ENCODE results near the gene NEMF.
A peak's percentile ranks its signal among the peaks of the same experiment; 100 is the strongest.
"Not testable (repeated sequence)": the region's sequence is repeated elsewhere in the genome, so short reads cannot be mapped to it uniquely, and the experiment has no call there.

The NEMF gene

DNA sequence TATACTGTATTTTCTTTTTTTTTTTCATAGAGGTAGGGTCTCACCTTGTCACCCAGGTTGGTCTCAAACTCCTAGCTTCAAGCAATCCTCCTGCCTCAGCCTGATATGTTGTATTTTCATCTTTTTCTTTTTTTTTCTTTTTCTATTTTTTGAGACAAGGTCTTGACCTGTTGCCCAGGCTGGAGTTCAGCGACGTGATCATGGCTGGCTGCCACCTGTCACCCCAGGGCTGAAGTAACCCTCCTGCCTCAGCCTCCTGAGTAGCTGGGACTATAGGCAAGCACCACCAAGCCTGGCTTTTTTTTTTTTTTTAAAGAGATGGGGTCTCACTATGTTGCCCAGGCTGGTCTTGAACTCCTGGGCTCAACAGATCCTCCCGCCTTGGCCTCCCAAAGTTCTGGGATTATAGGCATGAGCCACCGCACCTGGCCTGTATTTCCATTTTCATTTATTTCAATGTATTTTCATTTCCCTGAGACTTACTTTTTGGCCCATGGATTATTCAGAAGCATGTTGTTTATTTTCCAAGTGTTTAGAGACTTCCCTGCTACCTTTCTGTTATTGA lies 24.1 kb upstream of the NEMF start:
- no peak for DNase-seq (ENCODE audit: low spot score)

DNA sequence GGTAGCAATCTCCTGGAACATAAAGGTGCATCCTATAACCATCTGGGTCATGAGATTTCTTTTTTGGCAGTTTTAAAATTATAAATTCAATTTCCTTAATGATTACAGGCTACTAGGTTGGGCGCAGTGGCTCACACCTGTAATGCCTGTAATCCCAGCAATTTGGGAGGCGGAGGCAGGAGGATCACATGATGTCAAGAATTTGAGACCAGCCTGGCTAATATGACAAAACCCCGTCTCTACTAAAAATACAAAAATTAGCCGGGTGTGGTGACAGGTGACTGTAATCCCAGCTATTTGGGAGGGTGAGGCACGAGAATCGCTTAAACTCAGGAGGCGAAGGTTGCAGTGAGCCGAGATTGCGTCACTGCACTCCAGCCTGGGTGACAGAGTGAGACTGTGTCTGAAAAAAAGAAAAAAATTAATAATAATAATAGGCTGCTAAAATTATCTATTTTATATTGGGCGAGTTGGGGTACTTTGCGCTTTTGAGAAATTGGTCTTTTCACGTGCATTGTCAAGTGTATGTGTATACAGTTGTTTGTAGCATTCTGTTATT lies 23.1 kb upstream of the NEMF start:
- DNase-seq (ENCODE audit: low spot score) = no peak

DNA sequence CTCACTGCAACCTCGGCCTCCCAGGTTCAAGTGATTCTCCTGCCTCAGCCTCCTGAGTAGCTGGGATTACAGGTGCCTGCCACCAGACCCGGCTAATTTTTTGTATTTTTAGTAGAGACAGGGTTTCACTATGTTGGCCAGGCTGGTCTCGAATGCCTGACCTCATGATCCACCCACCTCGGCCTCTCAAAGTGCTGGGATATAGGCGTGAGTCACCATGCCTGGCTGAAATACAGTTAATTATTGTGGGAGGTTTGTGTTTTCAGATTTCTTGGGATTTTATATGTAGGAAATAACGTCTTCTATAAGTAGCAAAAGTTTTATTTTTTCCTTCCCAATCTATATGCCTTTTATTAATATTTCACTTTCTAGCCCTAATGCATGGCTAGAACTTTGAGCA lies 21.0 kb upstream of the NEMF start:
- not testable (repeated sequence) for DNase-seq (ENCODE audit: low spot score)

DNA sequence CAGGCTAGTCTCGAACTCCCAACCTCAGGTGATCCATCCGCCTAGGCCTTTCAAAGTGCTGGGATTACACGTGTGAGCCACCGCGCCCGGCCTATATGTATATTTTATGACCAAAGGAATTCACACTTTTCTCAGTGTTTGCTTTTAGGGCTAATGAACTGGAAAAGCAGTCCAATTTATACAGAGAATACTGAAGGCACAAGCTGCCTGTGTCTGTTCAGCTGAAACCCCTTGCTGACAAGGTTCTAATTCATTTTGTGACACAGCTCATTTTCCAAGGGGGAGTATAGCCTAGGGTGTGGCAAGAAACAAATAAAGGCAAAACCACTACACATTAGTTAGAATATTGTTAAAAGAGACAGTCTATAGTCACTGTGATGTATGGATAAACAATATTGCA lies 18.3 kb upstream of the NEMF start:
- no peak for DNase-seq (ENCODE audit: low spot score)

DNA sequence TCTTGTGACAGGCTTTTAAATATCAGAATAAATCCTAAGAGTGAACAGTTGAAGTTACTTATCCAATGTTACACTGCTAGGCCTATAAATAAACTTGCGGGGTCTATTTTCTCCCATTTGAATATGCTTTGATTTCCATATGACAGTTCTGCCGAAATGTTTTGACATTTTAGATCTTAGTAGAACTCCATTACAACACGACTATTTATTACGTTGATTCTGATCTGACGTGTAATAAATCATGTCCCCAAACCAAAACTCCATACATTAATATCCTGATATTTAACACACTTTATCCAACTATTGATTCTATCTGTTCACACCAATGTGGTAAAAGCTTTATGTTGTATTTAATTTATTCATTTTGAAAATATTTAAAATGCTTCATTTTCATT lies 16.1 kb upstream of the NEMF start:
- DNase-seq (ENCODE audit: low spot score) = no peak

DNA sequence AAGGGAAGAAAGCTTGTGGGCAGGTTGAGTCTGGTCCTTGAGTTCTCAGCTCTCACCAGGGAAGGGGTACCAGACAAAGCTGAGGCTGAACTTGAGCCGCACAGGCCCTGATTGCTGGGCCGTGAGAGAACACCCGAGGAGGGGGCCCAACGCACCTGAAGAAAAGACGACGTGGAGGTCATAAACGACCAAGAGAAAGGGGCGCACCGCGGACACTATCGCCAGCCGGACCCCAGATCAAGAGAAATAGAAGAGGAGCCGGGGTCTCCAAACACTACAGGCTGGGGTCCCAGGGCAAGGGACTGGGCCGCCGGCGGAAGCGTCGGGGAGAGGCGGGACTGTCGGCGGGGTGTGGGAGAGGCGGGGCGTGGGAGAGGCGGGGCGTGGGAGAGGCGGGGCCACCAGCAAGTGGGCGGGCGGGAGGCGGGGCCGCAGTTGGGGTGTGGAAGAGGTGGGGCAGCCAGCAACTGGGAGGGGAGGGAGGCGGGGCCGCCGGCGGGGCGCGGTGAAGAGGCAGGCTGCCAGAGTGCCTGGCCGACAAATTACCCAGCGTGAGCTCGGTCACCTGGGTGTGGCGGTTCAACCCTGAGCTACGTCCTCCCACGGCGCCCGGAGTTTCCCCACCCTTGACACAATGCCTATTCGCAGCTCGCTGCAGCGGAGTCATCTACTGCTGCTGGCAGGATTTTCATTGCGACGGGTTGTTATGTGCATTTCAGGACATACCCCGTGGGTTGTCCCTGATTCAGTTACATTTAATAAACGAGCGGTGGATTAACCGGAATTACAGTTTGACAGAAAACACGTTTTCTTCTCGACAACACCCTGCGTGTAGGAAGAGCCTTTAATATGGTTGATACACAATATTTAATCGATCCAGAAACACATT lies 15.5 kb upstream of the NEMF start:
- peak; percentile 98 for DNase-seq (ENCODE audit: low spot score)

DNA sequence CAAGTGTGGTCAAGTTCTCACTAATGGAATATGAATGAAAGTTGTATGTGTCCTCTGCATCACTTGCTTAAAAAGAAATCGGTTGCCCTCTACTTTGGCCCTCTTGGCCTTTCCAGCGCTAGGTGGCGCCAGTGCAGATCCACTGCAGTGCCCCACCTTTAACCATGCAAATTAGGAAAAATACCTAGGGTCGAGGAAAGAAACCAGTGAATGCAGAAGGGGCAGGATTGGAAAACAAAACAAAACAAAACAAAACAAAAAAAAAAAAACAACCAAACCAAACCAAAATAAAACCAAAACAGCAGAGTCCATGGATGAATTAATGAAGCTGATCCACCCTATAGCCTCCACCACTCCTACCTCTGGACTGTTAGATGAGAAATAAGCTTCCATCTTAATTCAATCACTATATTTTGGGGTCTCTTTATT lies 12.9 kb upstream of the NEMF start:
- DNase-seq (ENCODE audit: low spot score) = peak; percentile 74

DNA sequence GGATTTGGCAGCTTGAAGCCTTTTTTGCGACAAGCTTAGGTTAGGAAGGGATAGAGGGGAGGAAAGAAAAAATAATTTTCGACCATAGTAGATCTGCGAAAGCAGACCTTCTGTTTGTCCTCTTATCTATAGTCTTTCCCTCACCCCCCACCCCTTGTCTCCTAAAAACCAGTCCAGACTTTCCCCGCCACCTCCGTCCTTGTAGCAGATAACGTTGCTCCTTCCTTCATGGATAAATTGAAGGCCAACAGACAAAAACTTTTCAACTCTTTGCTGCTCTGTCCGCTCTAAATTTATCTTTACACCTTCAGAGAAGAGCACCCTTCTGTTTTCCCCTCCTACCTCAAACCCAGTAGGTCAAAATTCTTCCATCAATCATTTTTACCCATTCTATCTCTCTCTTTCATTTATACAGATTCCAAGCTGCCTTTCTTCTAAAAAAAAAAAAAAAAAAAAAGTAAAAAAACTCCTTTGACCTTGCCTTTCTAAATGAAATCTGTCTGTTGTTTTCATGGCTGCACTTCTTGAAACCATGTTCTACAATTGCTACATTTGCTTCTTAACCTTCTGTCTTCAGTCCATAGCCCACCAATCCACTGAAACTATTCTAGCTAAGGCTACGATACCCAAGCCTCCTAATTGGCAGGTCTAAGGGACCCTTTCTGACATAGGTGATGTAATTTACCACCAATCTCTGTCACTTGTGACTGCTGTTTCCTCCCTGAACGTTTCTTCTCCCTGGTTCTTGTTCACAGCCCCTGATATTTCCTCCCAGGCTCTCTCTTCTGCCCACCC lies 11.1 kb upstream of the NEMF start:
- DNase-seq (ENCODE audit: low spot score) = no peak

DNA sequence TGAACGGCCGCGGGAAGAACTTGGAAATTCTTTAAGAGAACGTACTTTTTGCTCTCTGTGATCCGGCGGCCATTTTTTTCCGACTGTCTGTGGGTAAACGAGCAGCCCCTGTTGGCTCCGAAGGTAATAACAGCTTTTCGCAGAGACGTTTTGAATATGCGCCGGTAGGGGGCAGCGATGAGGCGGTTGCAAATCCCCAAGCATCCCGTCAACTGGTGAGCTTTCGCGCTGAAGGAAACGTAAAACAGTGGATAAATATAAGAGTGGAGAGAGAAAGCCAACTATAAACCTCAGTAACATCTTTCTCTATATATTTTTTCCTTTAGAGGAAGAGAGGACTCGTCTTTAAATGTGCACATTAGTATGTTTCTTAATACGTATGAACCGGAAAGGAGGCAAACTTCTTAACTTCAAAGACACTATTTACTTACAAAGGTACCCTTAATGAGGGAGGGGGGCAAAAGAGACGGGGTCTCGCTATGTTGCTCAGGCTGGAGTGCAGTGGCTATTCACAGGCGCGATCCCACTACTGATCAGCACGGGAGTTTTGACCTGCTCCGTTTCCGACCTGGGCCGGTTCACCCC lies 9.6 kb upstream of the NEMF start:
- DNase-seq (ENCODE audit: low spot score) = peak; percentile 93

DNA sequence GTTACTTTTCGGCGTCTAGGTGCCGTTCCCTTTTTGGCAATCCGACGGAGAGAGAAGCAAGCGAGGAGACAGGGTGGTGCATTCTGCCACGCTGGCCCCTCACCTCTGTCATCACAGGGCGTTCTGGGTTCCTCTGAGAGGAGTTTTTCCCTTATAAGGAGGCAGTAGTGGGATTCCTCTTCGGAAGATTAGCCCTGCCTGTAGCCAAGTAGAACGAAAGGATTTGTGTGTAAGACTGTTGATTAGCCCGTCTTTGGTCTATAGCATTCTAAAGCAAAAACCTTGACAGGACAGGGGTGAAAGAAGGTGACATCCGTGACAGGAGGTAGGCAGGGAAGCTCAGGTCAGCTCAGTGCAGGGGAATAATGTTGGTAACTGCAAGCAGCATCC lies 9.1 kb upstream of the NEMF start:
- peak; percentile 83 for DNase-seq (ENCODE audit: low spot score)

DNA sequence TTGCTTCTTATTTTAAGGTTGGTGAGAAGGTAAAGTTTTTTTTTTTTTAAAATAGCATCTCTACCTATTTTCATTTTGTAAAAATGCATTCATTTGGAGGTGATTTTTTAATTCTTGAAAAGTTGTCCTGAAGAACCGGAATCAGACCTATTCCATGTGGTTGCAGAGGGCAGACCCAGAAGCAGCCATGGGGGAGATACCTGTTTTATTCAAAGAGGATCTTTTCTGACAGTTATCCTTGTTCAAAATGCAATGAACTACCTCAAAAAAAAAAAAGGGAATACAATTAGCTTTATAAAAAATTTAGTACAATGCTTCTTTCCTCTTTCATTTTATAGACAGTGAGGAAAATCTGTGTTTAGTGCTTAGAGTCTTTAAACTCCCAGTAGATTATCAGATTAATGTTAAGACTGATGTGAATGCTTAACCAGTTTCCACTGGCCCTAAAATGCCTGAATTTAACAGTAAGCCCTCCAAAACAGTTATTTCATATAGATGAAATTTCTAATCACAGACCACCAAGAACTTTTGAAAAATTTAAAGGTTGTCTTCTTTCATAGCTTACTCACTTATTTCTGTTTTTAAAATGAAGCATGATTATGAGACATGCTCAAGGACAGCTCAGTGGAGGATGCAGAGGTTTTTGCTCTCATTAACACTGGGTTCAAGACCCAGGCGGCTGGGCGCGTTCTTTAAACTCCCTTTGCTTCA lies 8.6 kb upstream of the NEMF start:
- no peak for DNase-seq (ENCODE audit: low spot score)

DNA sequence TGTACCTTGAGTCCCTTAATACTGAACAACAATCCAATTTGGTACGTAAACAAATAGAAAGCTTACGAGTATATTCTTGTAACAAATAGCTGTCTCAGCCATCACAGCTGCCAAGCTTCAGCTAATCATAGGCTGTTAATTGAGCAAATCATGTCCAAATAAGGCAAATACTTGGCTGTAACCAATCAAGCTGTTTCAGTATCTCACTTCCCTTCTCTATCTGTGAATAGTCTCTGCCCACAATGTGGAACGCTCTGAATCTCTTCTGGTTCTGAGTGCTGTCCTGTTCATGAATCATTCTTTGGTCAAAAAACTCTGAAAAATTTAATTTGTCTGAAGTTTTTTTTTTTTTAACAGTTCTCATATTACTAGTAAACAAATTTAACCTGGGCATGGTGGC lies 5.8 kb upstream of the NEMF start:
- no peak for DNase-seq (ENCODE audit: low spot score)

DNA sequence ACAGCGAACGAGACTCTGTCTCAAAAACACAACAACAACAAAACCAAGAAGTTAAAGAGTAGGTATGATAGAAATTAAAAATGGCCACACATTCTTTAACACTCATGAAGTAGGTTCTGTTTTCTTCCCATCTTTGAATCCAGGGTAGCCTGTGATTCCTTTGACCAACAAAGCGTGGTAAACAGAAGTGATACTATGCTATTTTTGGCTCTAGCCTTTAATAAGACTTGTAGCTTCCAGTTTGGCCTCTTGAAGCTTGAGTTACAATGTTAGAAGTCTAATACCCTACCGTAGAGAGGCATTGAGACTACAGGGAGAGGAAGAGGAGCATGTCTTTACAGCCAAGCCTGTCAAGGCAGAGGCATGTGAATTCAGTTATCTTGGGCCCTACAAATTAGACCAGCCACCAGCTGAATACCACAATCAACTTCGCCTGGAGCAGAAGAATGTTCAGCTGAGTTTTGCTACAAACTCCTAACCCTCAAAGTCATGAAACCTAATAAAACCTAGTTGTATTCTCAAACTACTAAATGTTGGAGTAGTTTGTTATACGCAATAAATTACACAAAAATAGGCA lies 4.9 kb upstream of the NEMF start:
- DNase-seq (ENCODE audit: low spot score) = no peak

DNA sequence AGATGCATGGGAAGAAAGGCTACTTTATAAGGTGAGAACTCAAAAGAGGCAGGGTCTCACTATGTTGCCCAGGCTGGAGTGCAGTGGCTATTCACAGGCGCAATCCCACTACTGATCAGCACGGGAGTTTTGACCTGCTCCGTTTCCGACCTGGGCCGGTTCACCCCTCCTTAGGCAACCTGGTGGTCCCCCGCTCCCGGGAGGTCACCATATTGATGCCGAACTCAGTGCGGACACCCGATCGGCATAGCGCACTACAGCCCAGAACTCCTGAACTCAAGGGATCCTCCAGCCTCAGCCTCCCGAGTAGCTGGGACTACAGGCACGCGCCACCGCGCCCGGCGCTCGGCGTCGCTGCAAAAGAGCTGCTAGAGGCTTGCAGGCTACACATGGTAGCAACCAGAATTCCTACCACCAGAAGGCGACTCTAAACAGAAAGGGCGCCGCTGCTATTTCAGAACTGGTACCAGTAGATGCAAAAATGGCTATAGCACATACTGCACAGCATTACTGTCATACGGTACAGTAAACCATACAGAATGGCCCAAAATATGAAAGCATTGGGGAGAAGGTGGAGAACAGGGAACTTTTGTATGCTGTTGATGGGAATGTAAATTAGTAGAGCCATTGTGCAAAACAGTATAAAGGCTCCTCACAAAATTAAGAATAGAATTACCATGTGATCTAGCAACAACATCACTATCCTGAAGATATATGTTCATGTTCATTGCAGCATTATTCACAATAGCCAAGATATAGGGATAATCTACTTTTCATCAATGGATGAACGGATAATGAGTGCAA lies 1.2 kb upstream of the NEMF start:
- peak; percentile 73 for DNase-seq (ENCODE audit: low spot score)

DNA sequence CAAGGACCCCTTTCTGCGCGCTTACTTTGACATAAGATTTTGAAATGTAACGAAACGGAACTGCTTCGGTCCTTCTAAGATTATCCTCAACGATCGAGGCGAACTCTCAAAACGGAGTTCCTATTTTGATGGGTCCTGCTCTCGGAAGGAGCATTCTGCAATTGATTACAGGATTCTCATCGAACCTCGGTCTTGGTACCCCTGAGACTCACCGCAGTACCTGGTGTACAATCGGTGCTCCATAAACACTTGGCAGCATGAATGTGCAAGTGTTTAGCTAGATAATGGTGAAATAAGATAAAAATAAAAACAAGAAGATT lies 530 bp upstream of the NEMF start:
- no peak for DNase-seq (ENCODE audit: low spot score)

DNA sequence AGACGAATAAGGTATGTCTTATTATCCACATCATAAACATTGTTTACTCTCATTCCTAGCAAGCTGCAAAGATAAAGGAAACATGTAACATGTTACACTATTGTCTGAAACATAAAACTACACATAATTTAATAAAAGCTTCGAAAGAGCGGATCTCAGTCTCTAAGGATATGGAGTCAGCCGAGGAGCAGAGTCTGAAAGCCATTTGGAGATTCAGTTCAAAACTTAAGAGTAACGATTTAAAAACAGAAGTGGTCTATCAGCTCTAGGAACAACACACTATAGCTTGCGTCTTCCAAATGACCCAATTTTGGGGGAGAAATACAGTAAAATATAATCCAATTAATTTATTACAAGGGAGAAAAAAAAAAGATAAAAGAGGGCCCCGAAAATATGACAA lies 775 bp downstream of the NEMF start:
- DNase-seq (ENCODE audit: low spot score) = no peak

DNA sequence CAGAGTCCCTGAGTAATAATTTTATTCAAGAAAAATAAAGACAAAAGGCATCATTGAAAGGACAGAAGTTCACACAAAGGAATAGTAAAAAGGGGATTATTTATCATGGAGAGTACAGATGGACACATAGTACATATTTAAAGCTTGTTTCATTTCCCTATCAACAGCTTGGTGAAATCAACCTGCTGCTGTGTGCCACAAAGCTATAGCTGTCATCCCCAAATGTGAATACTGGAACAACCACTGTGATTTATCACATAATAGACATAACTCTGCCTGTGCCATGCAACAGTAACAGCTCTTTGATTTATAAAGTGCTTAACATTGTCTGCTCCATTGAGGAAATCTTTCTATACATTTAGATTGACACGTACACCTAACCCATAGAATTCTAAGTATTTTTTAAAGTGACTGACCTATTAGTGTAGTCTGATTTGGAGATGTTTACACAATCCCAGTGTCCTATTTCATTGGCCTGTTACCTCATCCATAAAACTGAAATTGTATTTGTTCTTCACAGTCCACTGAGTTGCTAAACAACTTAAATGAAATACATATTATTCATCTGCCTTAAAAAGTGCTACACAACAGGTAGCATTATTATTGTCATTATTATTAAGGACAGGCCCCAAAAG lies 3.3 kb downstream of the NEMF start:
- DNase-seq (ENCODE audit: low spot score) = no peak

DNA sequence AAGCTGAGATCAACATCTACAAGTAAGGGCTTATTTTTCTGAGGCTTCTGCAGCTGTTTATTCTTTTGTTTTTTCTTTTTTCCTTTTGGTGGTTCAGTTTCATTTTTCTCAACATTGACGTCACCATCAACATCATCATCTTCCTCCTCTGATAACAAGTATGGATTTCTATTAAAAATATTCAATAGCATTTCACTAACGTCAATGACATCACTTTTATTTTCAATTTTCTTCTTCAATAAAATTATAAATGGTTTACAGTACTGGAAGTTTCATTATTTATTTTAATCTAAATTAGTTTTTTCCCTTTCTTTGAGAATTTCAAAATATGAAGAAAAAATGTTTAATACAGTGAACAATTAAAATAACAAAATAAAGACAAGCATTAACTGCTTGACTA lies 23.9 kb downstream of the NEMF start:
- no peak for DNase-seq (ENCODE audit: low spot score)

DNA sequence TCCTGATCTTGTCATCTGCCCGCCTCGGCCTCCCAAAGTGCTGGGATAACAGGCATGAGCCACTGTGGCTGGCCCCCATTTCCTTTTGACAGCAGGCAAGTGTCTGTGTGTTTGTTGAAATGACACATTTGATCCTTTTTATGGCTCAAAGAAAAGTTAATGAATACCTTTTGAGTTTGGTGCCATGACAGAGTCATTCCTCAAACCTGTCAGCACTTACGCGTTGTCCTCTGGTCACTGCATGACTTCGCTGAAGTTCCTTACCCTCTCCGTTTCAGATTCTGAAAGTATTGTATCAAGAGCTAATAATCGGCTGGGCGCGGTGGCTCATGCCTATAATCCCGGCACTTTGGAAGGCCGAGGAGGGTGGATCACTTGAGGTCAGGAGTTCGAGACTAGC lies 32.4 kb downstream of the NEMF start:
- DNase-seq (ENCODE audit: low spot score) = no peak

DNA sequence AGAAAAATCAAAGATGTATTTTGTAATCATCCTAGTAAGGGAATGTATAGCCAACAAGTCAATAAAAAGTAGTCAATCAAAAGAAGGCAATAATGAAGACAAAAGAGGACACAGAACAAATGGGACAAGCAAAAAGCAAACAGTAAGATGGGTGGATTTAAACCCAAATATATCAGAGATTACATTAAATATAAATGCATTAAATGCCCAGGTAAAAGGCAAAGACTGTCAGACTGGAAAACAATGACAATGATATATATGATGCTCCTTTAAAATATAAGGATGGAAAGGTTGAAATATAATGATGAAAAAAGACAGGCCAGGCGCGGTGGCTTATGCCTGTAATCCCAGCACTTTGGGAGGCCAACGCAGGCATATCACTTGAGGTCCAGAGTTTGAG lies 35.7 kb downstream of the NEMF start:
- no peak for DNase-seq (ENCODE audit: low spot score)

Data from left forelimb (tissue), 1 donor.